ENCODE measurements around the gene MEP1A. TPM values are rescaled to one million over a fixed set of nuclear protein-coding genes. Genes with fewer than 3 reads are reported as not detected.

The MEP1A gene
- total and polyA plus RNA-seq, 2 of the 4 experiments (the other 2 are of a cell fraction), result not detected

GRCh38 chr6:46773201-46773855 lies 19.9 kb upstream of the MEP1A start:
- H3K4ac ChIP-seq (ENCODE audit: low read depth, low read length), result no peak overlapping the region
- TF ChIP-seq BHLHE40 (IDR thresholded peaks at IDR 0.05; ENCODE audit: low read depth, low read length), result no peak
- no peak for TF ChIP-seq RFX5 (IDR thresholded peaks at IDR 0.05; ENCODE audit: low read depth, low read length)
- TF ChIP-seq SMC3 (IDR thresholded peaks at IDR 0.05; ENCODE audit: low read depth, low read length), result no peak
- no peak for TF ChIP-seq CTCF (conservative IDR thresholded peaks at IDR 0.05; ENCODE audit: low read depth, low read length)
- no peak for TF ChIP-seq MAZ (IDR thresholded peaks at IDR 0.05; ENCODE audit: borderline replicate concordance, low read depth, low read length)
- TF ChIP-seq USF2 (IDR thresholded peaks at IDR 0.05; ENCODE audit: low read depth, low read length), result no peak
- TF ChIP-seq NFE2L2 (IDR thresholded peaks at IDR 0.05; ENCODE audit: low read depth, low read length), result no peak
- TF ChIP-seq CEBPB (IDR thresholded peaks at IDR 0.05; ENCODE audit: low read depth, low read length), result no peak
- no peak for TF ChIP-seq FOS (IDR thresholded peaks at IDR 0.05; ENCODE audit: low read depth, low read length)

More at GRCh38 chr6:46773201-46773855, 19.9 kb upstream of the MEP1A start:
- H3K27ac ChIP-seq (ENCODE audit: insufficient read depth, low read length), result no peak overlapping the region
- dilution Hi-C loops (cut with HindIII; ENCODE audit: low sequenced_read_pairs, unreplicated experiment), result no loop called here
- ATAC-seq (ENCODE audit: low read depth) (no peak), DNase-seq (no peak)
- no peak overlapping the region for H3K18ac ChIP-seq (ENCODE audit: low read depth, low read length)
- H4K91ac ChIP-seq (ENCODE audit: insufficient read depth, low read depth, low read length), result no peak overlapping the region
- H2AFZ ChIP-seq (replicated peaks; ENCODE audit: low read length, poor library complexity), result no peak overlapping the region
- H3K27me3 ChIP-seq (ENCODE audit: control insufficient read depth, insufficient read depth, low read length), result no peaks in the 10 kb centered on the region
- no peak overlapping the region for H3K56ac ChIP-seq (ENCODE audit: extremely low read depth, insufficient read depth, low read length)
- H3K4me3 ChIP-seq (ENCODE audit: insufficient read depth, low read depth, low read length), result no peak overlapping the region
- no peak overlapping the region for H2BK5ac ChIP-seq (ENCODE audit: low read depth, low read length, poor library complexity, severe bottlenecking)
- no peaks in the 10 kb centered on the region for H3K9me3 ChIP-seq (ENCODE audit: control insufficient read depth, insufficient read depth, low read length)
- H3K9ac ChIP-seq (ENCODE audit: low read depth, low read length), result no peak overlapping the region
- ChIA-PET POLR2A (ENCODE audit: unreplicated experiment) (no interaction called here), CTCF (no interaction called here)
- H3K23ac ChIP-seq (ENCODE audit: low read depth, low read length), result no peak overlapping the region
- H2BK120ac ChIP-seq (ENCODE audit: low read depth, low read length), result no peak overlapping the region
- H3K14ac ChIP-seq (replicated peaks; ENCODE audit: low read depth, low read length), result no peak overlapping the region
- H4K20me1 ChIP-seq (ENCODE audit: insufficient read depth, low read length), result no peaks in the 10 kb centered on the region
- H2BK15ac ChIP-seq (ENCODE audit: low read depth, low read length), result no peak overlapping the region
- H2AK9ac ChIP-seq (replicated peaks; ENCODE audit: low read depth, low read length, poor library complexity), result no peak overlapping the region
- intact Hi-C loops (cut with micrococcal nuclease), result no loop called here
- no TSS peak for BruUV-seq (replicated peaks)
- H3K36me3 ChIP-seq (ENCODE audit: control insufficient read depth, insufficient read depth, low read length), result no peaks in the 10 kb centered on the region
- H2BK20ac ChIP-seq (ENCODE audit: low read depth, low read length), result no peak overlapping the region
- no peak overlapping the region for H3K4me2 ChIP-seq (ENCODE audit: low read depth, low read length)
- no CpG with 5 or more reads among the region's 1 CpG for WGBS, 2 experiments (ENCODE audit: extremely low coverage in 2 of 2, insufficient read length in 1 of 2)
- H3K79me1 ChIP-seq (ENCODE audit: low read depth in 1 of 2, low read length in 2 of 2), result no peaks in the 10 kb centered on the region
- H3K9me1 ChIP-seq (ENCODE audit: insufficient read depth, low read length), result no peaks in the 10 kb centered on the region
- no peak overlapping the region for H4K5ac ChIP-seq (ENCODE audit: low read depth, low read length)
- H4K8ac ChIP-seq (ENCODE audit: low read depth in 2 of 2, low read length in 2 of 2), result no peak overlapping the region
- H2AK5ac ChIP-seq (ENCODE audit: low read depth, low read length), result no peak overlapping the region
- in situ Hi-C loops (cut with MboI; ENCODE audit: low sequenced_read_pairs), result no loop called here
- H3K4me1 ChIP-seq (ENCODE audit: control insufficient read depth, insufficient read depth, low read length), result no peaks in the 10 kb centered on the region

All from IMR-90 (cell line).